ENCODE measurements around the gene SEMA5B.

The SEMA5B gene

DNA sequence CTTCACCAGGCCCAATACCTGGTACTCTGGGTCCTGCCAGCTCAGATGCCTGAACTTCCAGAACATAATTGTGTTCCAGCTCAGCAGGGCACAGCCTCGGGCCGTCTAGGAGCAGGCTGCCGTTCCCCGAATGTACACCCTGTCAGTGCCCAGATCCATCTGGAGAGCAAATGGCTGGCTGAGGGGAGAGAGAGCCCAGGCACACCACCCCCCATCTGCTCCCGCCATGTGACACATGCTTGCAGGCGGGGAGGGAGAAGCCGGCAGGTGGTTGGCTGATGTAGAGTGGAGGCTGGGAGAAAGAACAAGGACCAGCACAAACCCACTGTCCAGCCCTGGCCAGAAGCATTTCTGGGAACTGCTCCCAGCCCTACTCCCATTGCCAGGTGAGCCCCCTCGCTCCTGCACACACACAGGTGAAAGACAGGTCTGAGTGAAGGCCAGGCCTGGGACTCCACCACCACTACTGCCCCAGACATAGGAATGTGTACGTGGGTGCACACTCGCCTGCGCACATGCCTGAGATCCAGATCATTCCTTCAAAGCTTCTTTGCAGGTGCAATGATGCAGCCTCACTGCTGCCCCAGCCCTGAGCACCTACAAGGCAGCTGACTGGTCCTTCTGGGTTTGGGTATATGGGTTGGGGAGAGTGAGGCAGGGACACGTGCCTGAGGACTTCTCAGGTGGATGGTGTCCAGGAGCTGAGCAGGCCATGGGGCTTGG, 53.5 kb downstream of the SEMA5B start:
- no peak for DNase-seq (ENCODE audit: low read depth)

- no peak for DNase-seq (ENCODE audit: low read depth)
Measured at GRCh38 chr3:122972141-122972540, 55.4 kb downstream of the SEMA5B start.

- DNase-seq (ENCODE audit: low read depth), result peak; percentile 36
Measured at GRCh38 chr3:122969585-122970469, 57.7 kb downstream of the SEMA5B start.

DNA sequence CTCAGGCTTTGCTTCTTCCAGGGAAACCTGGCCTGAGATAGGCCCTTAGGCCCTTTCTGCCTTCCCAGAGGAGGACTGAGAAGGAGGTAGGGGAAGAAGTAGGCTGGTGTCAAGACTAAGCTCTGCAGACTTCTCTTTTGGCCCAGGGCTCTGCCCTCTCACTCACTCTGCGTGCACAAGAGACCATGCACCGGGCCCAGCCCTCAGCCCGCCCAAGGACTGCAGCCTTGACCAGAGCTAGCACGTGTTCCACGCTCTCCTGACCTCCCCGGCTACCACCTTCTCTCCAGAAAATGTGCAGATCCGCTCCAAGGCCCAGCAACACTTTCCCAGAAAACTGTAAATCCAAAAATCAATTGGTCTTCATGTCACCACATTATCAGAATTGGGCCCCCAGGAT, 59.8 kb downstream of the SEMA5B start:
- DNase-seq (ENCODE audit: low read depth), result no peak

DNA sequence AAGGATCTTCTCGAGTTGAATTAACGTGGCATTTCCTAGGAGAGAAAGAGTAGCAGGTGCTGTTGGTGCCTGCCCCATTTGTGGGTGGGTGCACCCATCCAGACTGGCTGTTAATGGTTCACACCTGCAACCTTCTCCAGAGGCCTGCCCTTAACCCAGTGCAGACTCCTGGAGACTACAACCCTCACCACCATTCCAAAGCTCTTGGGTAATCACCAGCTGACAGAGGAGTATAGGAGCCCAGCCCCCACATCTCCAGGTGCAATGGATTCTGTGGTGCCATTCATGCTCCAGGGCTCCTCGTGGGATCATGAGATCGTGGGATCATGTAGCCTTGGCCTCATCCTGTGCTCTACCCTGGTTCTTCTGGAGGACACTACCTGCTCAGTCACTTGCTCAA, 60.2 kb downstream of the SEMA5B start:
- no peak for DNase-seq (ENCODE audit: low read depth)

DNA sequence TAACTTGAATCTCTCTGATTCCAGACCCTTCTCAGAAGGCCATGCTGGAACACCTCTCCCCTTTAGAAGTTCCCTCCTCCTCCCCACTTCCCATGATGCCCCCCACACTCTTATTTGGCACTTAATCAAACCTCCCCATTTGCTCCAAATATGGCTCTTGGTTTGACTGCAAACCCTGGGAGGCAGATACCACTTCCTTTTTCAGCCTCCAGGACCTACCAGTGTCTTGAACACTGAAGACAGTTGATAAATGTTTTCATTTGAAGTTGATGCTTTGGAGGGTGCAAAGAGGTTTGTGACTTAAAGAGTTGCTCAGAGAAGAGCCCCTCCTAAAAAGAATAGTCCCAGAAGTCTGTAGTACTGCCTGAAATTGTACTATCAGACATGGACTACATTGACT, 61.5 kb downstream of the SEMA5B start:
- no peak for DNase-seq (ENCODE audit: low read depth)

DNA sequence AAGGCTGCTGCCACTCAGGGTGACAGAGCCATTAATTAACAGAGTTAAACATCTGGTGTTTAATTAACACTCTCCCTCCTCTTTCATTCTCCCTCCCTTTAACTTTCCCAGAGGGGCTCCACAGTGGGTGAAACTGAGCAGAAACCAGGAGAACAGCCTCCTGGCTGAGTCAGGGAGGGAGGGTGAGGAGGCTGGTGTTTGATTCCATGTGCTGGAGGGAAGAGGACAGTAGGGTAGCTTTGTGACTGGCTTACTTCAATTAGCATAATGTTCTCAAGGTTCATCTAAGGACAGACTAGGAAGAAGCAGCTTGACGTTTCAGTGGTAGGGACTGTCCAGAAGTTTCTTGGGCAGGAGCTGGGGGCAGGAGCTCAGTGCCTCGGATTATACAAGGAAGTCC, 62.8 kb downstream of the SEMA5B start:
- no peak for DNase-seq (ENCODE audit: low read depth)

DNA sequence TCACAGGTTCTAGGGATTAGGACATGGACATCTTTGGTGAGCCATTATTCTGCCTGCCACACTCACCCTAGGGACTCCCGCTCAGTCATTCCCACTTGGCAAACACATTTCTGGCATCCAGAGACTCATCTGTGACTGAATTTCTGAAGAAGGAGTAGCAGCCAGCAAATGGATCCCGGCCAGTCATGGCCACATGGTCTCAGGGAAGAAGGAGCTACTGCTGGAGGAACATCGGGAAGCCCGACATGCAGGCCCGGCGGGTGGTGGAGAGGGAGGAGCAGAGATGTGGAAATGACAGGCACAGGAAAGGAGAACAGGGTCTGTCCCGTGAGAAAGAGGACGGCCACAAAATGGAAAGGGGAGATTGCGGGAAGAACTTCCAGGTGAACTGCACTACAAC, 65.4 kb downstream of the SEMA5B start:
- no peak for DNase-seq (ENCODE audit: low read depth)

- DNase-seq (ENCODE audit: low read depth), result peak; percentile 8
Measured at GRCh38 chr3:122961146-122961545, 66.4 kb downstream of the SEMA5B start.

DNA sequence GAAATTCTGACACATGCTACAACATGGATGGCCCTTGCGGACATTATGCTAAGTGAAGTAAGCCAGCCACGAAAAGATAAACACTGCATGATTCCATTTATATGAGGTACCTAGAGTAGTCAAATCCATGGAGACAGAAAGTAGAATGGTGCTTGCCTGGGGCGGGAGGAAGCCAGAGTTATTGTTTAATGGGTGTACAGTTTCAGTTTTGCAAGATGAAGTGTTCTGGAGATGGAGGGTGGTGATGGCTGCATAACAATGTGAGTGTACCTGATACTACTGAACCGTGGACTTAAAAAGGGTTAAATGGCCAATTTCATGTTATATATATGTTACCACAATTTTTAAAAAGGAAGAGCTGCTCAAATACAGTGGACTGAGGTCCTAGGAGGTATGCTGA, 66.9 kb downstream of the SEMA5B start:
- DNase-seq (ENCODE audit: low read depth), result no peak

DNA sequence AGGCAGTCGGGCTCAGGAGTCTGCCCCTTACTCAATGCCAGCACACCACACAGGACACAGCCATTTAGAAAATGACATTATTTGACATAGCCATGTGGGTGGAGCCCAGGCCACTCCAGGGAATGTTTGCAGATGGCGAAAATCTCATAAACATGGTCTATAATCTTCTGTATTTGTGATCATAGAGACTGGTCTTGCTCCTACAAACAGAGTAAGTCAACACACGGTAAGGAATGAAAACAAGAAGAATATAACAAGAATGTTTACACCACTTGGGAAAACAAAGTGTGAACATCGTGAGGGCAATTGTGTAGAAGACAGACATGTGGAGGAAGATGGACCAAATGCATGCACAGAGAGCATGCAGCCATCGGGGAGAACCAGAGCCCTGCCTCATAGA, 68.2 kb downstream of the SEMA5B start:
- no peak for DNase-seq (ENCODE audit: low read depth)

DNA sequence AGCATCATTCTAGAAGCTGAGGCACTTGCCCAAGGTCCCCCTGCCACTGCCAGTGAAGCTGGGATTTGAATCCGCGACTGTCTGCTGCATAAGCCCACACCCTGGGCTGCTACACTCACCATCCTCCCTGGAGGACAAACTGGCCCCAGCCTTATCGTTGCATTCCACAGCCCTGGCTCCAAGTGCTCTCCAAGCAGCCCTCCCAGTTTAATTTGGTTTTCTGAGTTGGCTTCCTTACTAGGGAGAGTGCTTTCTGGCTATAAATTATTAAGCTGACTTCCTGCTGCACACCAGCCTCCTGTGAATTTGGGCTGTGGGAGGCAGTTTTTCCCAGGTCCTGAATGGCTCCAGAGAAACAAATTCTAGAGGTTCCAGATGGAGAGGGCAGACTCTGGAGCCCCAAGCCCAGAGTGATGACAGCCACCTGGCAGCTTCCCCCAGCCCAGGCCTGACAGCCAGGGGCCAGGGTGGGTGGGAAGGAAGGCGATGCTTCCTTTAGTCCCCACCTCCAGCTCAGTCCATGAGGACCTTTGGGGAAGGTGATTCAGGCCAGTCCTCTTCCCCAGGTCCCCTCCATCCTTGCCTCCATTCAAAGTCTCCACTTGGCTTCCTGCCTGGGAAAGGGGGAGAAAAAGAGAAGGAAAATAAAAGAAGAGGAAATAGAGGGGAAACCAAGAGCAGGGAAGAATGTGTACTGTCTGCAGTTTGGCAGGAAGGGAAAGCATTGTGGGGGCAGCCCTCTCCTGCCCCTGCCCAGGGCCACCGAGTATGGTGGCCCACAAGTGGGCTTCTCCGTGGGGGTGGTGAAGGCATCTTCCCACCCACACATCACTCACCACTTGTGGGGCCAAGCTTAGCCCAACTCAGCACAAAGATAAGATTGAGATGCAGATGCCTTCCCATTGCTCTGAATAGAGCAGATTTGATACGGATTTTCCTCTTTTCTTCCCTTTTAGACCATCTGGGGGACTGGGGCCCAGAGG, 69.6 kb downstream of the SEMA5B start:
- DNase-seq (ENCODE audit: low read depth), result no peak

- DNase-seq (ENCODE audit: low read depth), result no peak
Measured at GRCh38 chr3:122956693-122957455, 70.7 kb downstream of the SEMA5B start.

- DNase-seq (ENCODE audit: low read depth), result no peak
Measured at GRCh38 chr3:122955916-122956692, 71.5 kb downstream of the SEMA5B start.

DNA sequence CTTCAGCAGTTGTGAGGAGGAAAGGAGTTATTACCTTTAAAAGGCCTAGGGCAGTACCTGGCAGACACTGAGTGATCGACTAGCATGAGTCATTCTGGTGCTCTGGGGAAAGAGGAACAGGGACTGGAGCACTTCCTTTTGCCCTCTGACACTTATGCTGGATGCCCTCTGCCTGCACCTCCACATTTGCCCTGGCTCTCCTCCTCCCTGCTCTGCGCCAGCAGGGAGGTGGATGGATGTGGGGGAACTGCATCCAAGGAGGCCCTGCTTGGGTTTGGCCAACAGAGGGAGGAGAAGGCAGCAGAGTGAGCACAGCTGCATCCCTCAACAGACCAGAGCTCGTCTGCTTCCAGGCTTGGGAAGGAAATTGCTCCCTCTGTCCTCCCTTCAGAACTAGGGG, 75.0 kb downstream of the SEMA5B start:
- no peak for DNase-seq (ENCODE audit: low read depth)

GRCh38 chr3:122948408-122948807, 79.2 kb downstream of the SEMA5B start:
- DNase-seq (ENCODE audit: low read depth), result no peak

DNA sequence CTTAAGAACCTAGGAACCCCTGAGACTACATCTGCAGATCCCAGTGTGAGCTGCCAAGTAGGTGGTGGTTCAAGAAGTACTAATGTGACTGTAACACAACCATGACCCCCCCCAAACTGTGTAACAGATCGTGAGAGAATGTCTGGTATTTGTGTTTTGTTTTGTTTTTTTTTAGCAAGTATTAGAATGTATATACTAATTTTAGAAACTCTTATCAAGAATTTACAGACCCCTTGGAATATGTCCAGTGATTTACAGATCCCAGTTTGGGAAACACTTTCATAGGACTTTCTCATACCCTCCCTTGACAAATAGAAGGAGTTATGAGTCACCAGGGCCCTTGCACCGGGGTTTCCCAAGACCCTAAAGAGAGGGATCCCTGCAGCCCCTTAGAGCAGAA, 79.8 kb downstream of the SEMA5B start:
- DNase-seq (ENCODE audit: low read depth), result no peak

DNA sequence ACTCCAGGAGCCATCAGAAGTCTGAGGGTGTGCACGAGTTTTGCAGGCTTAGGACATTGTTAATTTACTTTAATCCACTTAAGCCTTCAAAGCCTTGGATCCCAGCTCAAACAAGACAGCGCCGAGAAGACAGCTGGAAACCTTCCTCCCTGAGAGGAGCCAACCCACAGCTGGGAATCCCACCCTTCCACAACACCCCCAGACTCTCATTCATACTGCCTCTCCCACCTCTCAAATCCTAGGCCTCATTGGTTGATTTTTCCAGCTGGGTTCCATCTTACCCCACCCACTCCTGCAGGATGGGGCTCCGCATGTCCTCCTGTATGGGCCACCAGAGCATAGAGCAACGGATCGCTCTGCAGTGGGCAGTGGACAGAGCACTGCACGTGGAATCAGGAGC, 80.4 kb downstream of the SEMA5B start:
- DNase-seq (ENCODE audit: low read depth), result no peak

DNA sequence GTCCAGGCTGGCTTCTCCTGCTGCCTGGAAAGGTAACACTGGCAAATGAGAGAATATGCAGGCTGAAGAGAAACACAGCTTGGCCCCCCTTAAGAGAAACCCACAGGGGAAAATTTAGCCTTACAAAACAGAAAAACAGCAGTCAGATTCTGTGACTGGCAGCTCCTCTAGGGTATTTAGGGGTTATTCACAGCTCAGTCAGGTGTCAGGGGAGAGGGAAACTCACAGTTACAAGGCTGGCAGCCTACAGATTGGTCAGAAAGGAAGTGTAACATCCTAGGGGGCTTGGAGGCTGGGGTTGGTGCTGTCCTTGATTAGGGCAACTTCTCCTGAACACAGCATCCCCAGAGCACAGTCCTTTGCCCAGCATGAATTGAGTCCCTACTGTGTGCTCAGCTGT, 81.4 kb downstream of the SEMA5B start:
- DNase-seq (ENCODE audit: low read depth), result no peak

DNA sequence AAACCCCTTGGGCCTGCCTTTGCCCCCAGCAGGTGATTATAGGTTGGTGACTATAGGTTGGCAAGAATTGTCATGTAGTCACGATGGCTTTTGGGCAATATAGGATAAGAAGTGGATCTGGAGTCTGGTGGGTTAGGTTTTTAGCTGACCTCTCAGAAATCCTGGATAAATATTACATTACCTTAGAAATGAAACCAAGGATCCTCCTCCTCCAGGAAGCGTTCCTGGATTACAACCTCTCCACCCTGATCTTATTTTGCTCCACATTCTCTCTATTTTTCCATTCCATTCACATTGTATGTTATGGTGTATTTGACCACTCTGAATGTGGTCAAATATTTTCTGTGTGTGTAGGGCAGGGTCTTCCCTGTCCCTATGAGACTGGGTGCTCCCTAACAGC, 82.3 kb downstream of the SEMA5B start:
- no peak for DNase-seq (ENCODE audit: low read depth)

DNA sequence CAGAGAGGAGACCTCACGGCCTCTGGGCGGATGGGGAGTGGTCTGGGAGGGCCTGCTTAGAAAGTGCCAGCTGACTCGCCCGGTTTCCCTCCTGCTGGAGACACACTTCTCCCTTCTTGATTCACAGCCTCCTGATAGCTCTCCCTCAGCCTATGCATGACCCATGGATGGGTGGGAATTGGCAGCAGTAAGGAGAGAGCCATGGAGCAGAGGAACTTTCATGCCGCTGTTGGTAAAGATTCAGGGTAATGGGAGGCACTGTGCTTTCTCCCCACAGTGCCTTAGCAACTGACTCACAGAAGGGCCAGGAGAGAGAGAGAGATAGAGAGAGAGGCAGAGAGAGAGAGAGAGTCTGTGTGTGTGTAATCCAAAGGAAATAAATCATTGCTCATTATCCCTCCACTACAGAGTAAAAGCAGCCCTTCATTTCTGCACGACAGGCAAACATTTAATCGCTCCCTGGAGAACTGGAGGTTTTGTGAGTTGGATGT, 82.8 kb downstream of the SEMA5B start:
- DNase-seq (ENCODE audit: low read depth), result no peak
